IMR-90 (cell line): ENCODE data around the gene CMIP. TPM values are rescaled to one million over a fixed set of nuclear protein-coding genes. Genes with fewer than 3 reads are reported as not detected.

Experiments used
- ATAC-seq: fragments of 200-7000 bp; cut with Tn5 transposase; 2 replicates; pipeline ENCODE4 v1.9.1; 2020; ENCODE audit warnings: low read depth, mild to moderate bottlenecking, moderate library complexity
- BruUV-seq: library from RNA; stranded (reverse); fragments of 400-500 nt; replicated peaks from 2 replicates; lab custom pipeline; 2021; lab: Mats Ljungman, UMichigan
- CTCF ChIA-PET: fragments of 300-600 bp; formaldehyde crosslinking; extraction: SDS; loops from one replicate; lab custom pipeline; 2021; ENCODE audit warnings: antibody characterized with exemption; lab: Yijun Ruan, JAX
- POLR2A ChIA-PET: fragments of 300-600 bp; sonication (Branson Sonifier 250); formaldehyde crosslinking; loops from one replicate; lab custom pipeline; 2022; ENCODE audit warnings: antibody characterized with exemption; ENCODE audit not compliant: unreplicated experiment; lab: Charles Lee
- DNase-seq: peaks from one replicate; pipeline ENCODE4 v3.0.0; 2013
- H2AFZ ChIP-seq: replicated peaks from 2 replicates; pipeline ENCODE3; 2013; ENCODE audit warnings: low read length, mild to moderate bottlenecking; ENCODE audit not compliant: poor library complexity
- H2AK5ac ChIP-seq: 2 replicates; pipeline ENCODE4 v1.6.1; 2013; ENCODE audit warnings: low read depth, low read length, inconsistent platforms
- H2AK9ac ChIP-seq: replicated peaks from 2 replicates; pipeline ENCODE3; 2013; ENCODE audit warnings: mild to moderate bottlenecking, low read depth, low read length, moderate library complexity; ENCODE audit not compliant: poor library complexity
- H2BK120ac ChIP-seq: 2 replicates; pipeline ENCODE4 v1.6.1; 2013; ENCODE audit warnings: low read depth, low read length, inconsistent platforms
- H2BK15ac ChIP-seq: 3 replicates; pipeline ENCODE4 v1.6.1; 2013; ENCODE audit warnings: low read depth, low read length, inconsistent platforms
- H2BK20ac ChIP-seq: 2 replicates; pipeline ENCODE4 v1.6.1; 2013; ENCODE audit warnings: low read depth, mild to moderate bottlenecking, inconsistent platforms, low read length, moderate library complexity
- H2BK5ac ChIP-seq: 2 replicates; pipeline ENCODE4 v1.6.1; 2013; ENCODE audit warnings: mild to moderate bottlenecking, low read depth, low read length, inconsistent platforms; ENCODE audit not compliant: poor library complexity, severe bottlenecking
- H3K14ac ChIP-seq: replicated peaks from 2 replicates; pipeline ENCODE4 v1.6.1; 2013; ENCODE audit warnings: low read depth, low read length, inconsistent platforms
- H3K18ac ChIP-seq: 2 replicates; pipeline ENCODE4 v1.6.1; 2013; ENCODE audit warnings: low read depth, low read length, control low read depth
- H3K23ac ChIP-seq: 2 replicates; pipeline ENCODE4 v1.6.1; 2013; ENCODE audit warnings: low read depth, low read length, inconsistent platforms
- H3K27ac ChIP-seq: 2 replicates; pipeline ENCODE4 v1.5.1; 2013; ENCODE audit warnings: mild to moderate bottlenecking, control low read depth, low read length; ENCODE audit not compliant: insufficient read depth
- H3K27me3 ChIP-seq: 2 replicates; pipeline ENCODE4 v1.6.1; 2013; ENCODE audit warnings: low read length; ENCODE audit not compliant: control insufficient read depth, insufficient read depth
- H3K36me3 ChIP-seq: 2 replicates; pipeline ENCODE4 v1.6.1; 2013; ENCODE audit warnings: low read length, mixed read lengths; ENCODE audit not compliant: control insufficient read depth, insufficient read depth
- H3K4ac ChIP-seq: 2 replicates; pipeline ENCODE4 v1.6.1; 2013; ENCODE audit warnings: low read depth, low read length, inconsistent platforms
- H3K4me1 ChIP-seq: 2 replicates; pipeline ENCODE4 v1.6.1; 2013; ENCODE audit warnings: low read length, mixed read lengths; ENCODE audit not compliant: control insufficient read depth, insufficient read depth
- H3K4me2 ChIP-seq: 2 replicates; pipeline ENCODE4 v1.6.1; 2013; ENCODE audit warnings: low read depth, mild to moderate bottlenecking, control low read depth, low read length, moderate library complexity
- H3K4me3 ChIP-seq: 2 replicates; pipeline ENCODE4 v1.5.1; 2013; ENCODE audit warnings: low read depth, mild to moderate bottlenecking, control low read depth, low read length, moderate library complexity; ENCODE audit not compliant: insufficient read depth
- H3K56ac ChIP-seq: 2 replicates; pipeline ENCODE4 v1.6.1; 2013; ENCODE audit warnings: low read length, inconsistent platforms; ENCODE audit not compliant: insufficient read depth; ENCODE audit errors: extremely low read depth
- H3K79me1 ChIP-seq, 2 experiments: 2 replicates each; pipeline ENCODE4 v1.6.1; 2013; ENCODE audit warnings: low read length in 2 of 2, inconsistent platforms in 1 of 2, low read depth in 1 of 2
- H3K9ac ChIP-seq: 2 replicates; pipeline ENCODE4 v1.6.1; 2013; ENCODE audit warnings: low read depth, low read length, control low read depth
- H3K9me1 ChIP-seq: 2 replicates; pipeline ENCODE4 v1.6.1; 2013; ENCODE audit warnings: low read length, inconsistent platforms; ENCODE audit not compliant: insufficient read depth
- H3K9me3 ChIP-seq: 2 replicates; pipeline ENCODE4 v1.6.1; 2013; ENCODE audit warnings: low read length; ENCODE audit not compliant: control insufficient read depth, insufficient read depth
- H4K20me1 ChIP-seq: 2 replicates; pipeline ENCODE4 v1.6.1; 2013; ENCODE audit warnings: low read length, inconsistent platforms; ENCODE audit not compliant: insufficient read depth
- H4K5ac ChIP-seq: 2 replicates; pipeline ENCODE4 v1.6.1; 2013; ENCODE audit warnings: mild to moderate bottlenecking, low read depth, low read length, control low read depth
- H4K8ac ChIP-seq, 2 experiments: 2 replicates each; pipeline ENCODE4 v1.6.1; 2013; ENCODE audit warnings: low read depth in 2 of 2, low read length in 2 of 2, control low read depth in 1 of 2, inconsistent platforms in 1 of 2
- H4K91ac ChIP-seq: 2 replicates; pipeline ENCODE4 v1.6.1; 2013; ENCODE audit warnings: low read depth, low read length, inconsistent platforms; ENCODE audit not compliant: insufficient read depth
- BHLHE40 ChIP-seq: fragments of 150-350 bp; IDR thresholded peaks from 2 replicates; pipeline ENCODE4 v1.6.1; 2016; ENCODE audit warnings: mild to moderate bottlenecking, low read depth, low read length
- FOS ChIP-seq: fragments of 150-350 bp; IDR thresholded peaks from 2 replicates; pipeline ENCODE4 v1.6.1; 2016; ENCODE audit warnings: low read depth, low read length
- RFX5 ChIP-seq: IDR thresholded peaks from 2 replicates; pipeline ENCODE4 v1.8.0; 2012; ENCODE audit warnings: low read depth, mild to moderate bottlenecking, low read length, moderate library complexity
- SMC3 ChIP-seq: fragments of 150-350 bp; IDR thresholded peaks from 2 replicates; pipeline ENCODE4 v1.6.1; 2016; ENCODE audit warnings: low read depth, mild to moderate bottlenecking, antibody characterized with exemption, low read length, moderate library complexity
- WGBS, 2 experiments: methylation state at CpG; one replicate each; pipeline versions ENCODE4 v1.1.5 to v1.1.7; 2013; ENCODE audit warnings: missing lambda C conversion rate in 2 of 2; ENCODE audit not compliant: insufficient read length in 1 of 2; ENCODE audit errors: extremely low coverage in 2 of 2; 5-methylcytosine and 5-hydroxymethylcytosine counted together
- dilution Hi-C: fragments of 300-500 bp; cut with HindIII; formaldehyde crosslinking; loops from one replicate; pipeline ENCODE4 v1.14.3; 2018; ENCODE audit warnings: low sequenced_read_pairs; ENCODE audit not compliant: unreplicated experiment
- in situ Hi-C: fragments of 300-500 bp; cut with MboI; formaldehyde crosslinking; loops from 3 replicates; pipeline ENCODE4 v1.14.3; 2019; ENCODE audit warnings: low sequenced_read_pairs, inconsistent platforms, mixed read lengths
- intact Hi-C: fragments of 100-400 bp; cut with micrococcal nuclease; formaldehyde crosslinking; loops from 2 replicates; pipeline ENCODE4 v1.10.0; 2022
- polyA plus RNA-seq, 3 experiments: library from polyadenylated mRNA; depleted of rRNA; stranded (reverse); fragments of >200 nt; gene quantifications; 2 replicates each; pipeline ENCODE4 v1.2.3, GENCODE V29; 2012; ENCODE audit warnings: low replicate concordance in 1 of 3
- total RNA-seq: library from RNA; depleted of rRNA; stranded (reverse); fragments of >200 nt; gene quantifications from 2 replicates; pipeline ENCODE4 v1.2.3, GENCODE V29; 2012
- TF ChIP-seq, protein P1 (sequence below): conservative IDR thresholded peaks from 2 replicates; pipeline ENCODE4 v1.5.1; 2012; ENCODE audit warnings: mild to moderate bottlenecking, low read depth, low read length, improper control_type of control experiment
- TF ChIP-seq, protein P2 (sequence below): fragments of 150-350 bp; IDR thresholded peaks from 2 replicates; pipeline ENCODE4 v1.6.1; 2016; ENCODE audit warnings: low read depth, mild to moderate bottlenecking, low read length, moderate library complexity, borderline replicate concordance

Gene CMIP
- total and polyA plus RNA-seq, 2 of the 4 experiments (the other 2 are of a cell fraction): 3.2 to 11.6 TPM

DNA sequence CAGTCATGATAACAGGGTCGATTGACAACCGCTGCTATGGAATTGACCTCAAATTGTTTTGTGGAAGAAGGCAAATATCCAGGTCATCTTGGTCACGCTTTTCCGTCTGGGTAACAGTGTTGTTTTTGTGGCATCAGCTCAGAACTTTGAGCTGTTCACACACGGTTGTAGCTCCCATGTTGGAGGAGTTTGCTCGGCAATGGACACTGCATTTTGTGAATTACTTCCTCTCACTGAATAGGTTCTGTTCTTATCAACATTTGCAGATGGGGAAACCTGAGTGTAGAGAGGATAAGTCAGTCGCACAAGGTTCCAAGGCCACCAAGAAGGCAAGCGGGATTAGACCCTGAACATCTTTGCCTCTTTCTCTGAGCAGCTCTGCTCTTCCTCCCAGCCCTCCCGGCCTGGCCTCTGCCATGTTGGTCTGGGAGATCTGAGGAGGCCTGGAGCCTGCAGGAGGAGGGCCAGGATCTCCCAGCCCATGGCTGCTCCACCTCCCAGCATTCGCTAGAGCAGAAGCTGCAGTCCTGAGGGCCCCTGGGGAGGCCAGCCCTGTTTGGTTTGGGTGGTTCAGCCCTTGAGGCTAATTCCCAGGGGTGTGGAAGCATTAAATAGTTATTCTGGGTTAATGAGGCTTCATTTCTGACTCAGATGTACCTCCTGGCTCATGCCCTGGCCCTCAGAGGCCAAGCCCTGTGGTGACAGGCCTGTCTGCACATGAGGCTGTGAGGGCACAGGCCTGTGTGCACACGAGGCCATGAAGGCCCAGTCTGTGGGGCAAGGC is 180.3 kb downstream of the CMIP start:
- Histone ChIP-seq H3K9me3 (no peaks in the 10 kb centered on the region), H2BK5ac (no peak overlapping the region), H4K8ac (no peak overlapping the region), H3K79me1 (peaks cover 7 to 26% of the 10 kb centered on the region in 2 experiments), H3K4me1 (peaks cover 6% of the 10 kb centered on the region), H4K20me1 (peaks cover 52% of the 10 kb centered on the region; the same call in 1 of the 2 replicates), H2AK9ac (no peak overlapping the region), H2BK120ac (no peak overlapping the region), H4K5ac (no peak overlapping the region), H3K36me3 (peaks cover 5% of the 10 kb centered on the region), H4K91ac (no peak overlapping the region), H3K27me3 (no peaks in the 10 kb centered on the region), H3K9ac (no peak overlapping the region), H3K9me1 (peaks cover 14% of the 10 kb centered on the region; the same call in 1 of the 2 replicates), H3K4me2 (no peak overlapping the region), H3K4ac (no peak overlapping the region; the same call in 1 of the 2 replicates), H2BK15ac (no peak overlapping the region), H3K27ac (no peak overlapping the region), H3K18ac (no peak overlapping the region), H3K56ac (no peak overlapping the region), H2AFZ (no peak overlapping the region), H2AK5ac (peak overlapping the region; percentile 66; the same call in 1 of the 2 replicates), H3K23ac (no peak overlapping the region), H3K14ac (0 out of 2 replicates have a peak overlapping the region, but pooled peaks have one; percentile 47), H3K4me3 (no peak overlapping the region), H2BK20ac (no peak overlapping the region)
- intact Hi-C loops (no loop called here), dilution Hi-C loops (no loop called here), in situ Hi-C loops (loop anchor here (5.0 kb wide), 1 partner anchor 97 kb away; no protein-coding TSS in a partner anchor)
- ATAC-seq: no peak
- ChIA-PET POLR2A (no interaction called here), CTCF (no interaction called here)
- DNase-seq: no peak
- TF ChIP-seq FOS (no peak), BHLHE40 (no peak), SMC3 (no peak), RFX5 (no peak)
- TF ChIP-seq, protein P1, sequence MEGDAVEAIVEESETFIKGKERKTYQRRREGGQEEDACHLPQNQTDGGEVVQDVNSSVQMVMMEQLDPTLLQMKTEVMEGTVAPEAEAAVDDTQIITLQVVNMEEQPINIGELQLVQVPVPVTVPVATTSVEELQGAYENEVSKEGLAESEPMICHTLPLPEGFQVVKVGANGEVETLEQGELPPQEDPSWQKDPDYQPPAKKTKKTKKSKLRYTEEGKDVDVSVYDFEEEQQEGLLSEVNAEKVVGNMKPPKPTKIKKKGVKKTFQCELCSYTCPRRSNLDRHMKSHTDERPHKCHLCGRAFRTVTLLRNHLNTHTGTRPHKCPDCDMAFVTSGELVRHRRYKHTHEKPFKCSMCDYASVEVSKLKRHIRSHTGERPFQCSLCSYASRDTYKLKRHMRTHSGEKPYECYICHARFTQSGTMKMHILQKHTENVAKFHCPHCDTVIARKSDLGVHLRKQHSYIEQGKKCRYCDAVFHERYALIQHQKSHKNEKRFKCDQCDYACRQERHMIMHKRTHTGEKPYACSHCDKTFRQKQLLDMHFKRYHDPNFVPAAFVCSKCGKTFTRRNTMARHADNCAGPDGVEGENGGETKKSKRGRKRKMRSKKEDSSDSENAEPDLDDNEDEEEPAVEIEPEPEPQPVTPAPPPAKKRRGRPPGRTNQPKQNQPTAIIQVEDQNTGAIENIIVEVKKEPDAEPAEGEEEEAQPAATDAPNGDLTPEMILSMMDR: no peak
- TF ChIP-seq, protein P2, sequence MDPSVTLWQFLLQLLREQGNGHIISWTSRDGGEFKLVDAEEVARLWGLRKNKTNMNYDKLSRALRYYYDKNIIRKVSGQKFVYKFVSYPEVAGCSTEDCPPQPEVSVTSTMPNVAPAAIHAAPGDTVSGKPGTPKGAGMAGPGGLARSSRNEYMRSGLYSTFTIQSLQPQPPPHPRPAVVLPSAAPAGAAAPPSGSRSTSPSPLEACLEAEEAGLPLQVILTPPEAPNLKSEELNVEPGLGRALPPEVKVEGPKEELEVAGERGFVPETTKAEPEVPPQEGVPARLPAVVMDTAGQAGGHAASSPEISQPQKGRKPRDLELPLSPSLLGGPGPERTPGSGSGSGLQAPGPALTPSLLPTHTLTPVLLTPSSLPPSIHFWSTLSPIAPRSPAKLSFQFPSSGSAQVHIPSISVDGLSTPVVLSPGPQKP: no peak
- no TSS peak for BruUV-seq
- WGBS, 2 experiments: 29% methylated on average over 1 of the region's 11 CpGs; no CpG with 5 or more reads in 1 of the 2 experiments
